ENCODE data around the gene LRP1B. TPM values are rescaled to one million over a fixed set of nuclear protein-coding genes. Genes with fewer than 3 reads are reported as not detected.

The LRP1B gene
- total and polyA plus RNA-seq, 2 of the 8 experiments (the other 6 are each of a cell fraction or from before 2014, with no cell fraction given): 0.03 TPM; not detected in 1

DNA sequence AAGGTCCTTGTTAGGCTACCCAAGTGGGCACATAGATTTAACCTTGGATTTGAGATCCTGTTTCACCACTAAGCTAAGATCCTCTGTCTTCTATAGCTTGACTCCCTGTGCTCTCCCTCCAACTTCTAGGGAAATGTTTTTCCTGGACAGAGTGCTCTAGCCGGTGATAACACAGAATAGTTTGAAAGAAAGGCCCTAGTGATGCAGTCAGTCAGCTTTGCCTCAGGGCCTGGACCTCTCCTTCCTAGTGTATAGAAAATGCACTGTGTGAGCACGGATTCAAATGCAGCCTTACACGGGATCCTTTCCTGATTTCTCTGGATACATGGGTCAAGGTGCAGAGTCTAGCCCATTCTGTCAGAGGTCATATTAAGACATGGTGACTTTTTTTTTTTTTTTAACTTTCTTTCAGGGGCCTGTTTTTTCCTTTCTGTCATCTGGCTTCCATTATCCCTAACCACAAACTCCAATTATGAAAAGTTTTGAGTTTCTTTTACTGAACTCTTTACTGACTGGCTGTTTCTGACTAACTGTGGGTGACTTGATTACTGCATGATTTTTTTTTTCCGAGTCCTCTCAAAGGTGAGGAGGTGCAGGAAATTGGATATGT lies 122.6 kb downstream of the LRP1B start (continued):
- TF ChIP-seq GTF2F1 (IDR thresholded peaks at IDR 0.05; ENCODE audit: borderline replicate concordance, low read depth, low read length): no peak

Measured in H1 (cell line).